H9 (cell line): Measurements from ENCODE around the gene CLN5. TPM values are rescaled to one million over a fixed set of nuclear protein-coding genes. Genes with fewer than 3 reads are reported as not detected.

Experiments
- DNase-seq: peaks from one replicate; pipeline ENCODE4 v3.0.0-alpha.2; 2017
- H2AFZ ChIP-seq: one replicate; pipeline ENCODE4 v1.6.1; 2013; ENCODE audit warnings: mild to moderate bottlenecking, low read length, control low read depth, moderate library complexity
- H2AK5ac ChIP-seq: 2 replicates; pipeline ENCODE4 v1.6.1; 2013; ENCODE audit warnings: low read length, control low read depth, mixed read lengths; ENCODE audit not compliant: insufficient read length
- H2BK120ac ChIP-seq: one replicate; pipeline ENCODE4 v1.6.1; 2013; ENCODE audit warnings: low read depth, mild to moderate bottlenecking, low read length, control low read depth, inconsistent platforms; ENCODE audit not compliant: poor library complexity, severe bottlenecking
- H2BK12ac ChIP-seq: 2 replicates; pipeline ENCODE4 v1.6.1; 2013; ENCODE audit warnings: low read length, control low read depth, mixed read lengths, low read depth; ENCODE audit not compliant: insufficient read length
- H2BK15ac ChIP-seq: 2 replicates; pipeline ENCODE4 v1.6.1; 2013; ENCODE audit warnings: low read depth, low read length, control low read depth
- H2BK20ac ChIP-seq: one replicate; pipeline ENCODE4 v1.6.1; 2013; ENCODE audit warnings: low read depth, mild to moderate bottlenecking, low read length, control low read depth, inconsistent platforms; ENCODE audit not compliant: poor library complexity, severe bottlenecking
- H2BK5ac ChIP-seq: 2 replicates; pipeline ENCODE4 v1.6.1; 2013; ENCODE audit warnings: low read length, control low read depth, mixed read lengths; ENCODE audit not compliant: insufficient read length
- H3K14ac ChIP-seq: 2 replicates; pipeline ENCODE4 v1.6.1; 2013; ENCODE audit warnings: low read length, control low read depth; ENCODE audit not compliant: insufficient read depth
- H3K18ac ChIP-seq: 2 replicates; pipeline ENCODE4 v1.6.1; 2013; ENCODE audit warnings: low read depth, mild to moderate bottlenecking, mixed read lengths, low read length, control low read depth; ENCODE audit not compliant: insufficient read length
- H3K23ac ChIP-seq: 2 replicates; pipeline ENCODE4 v1.6.1; 2013; ENCODE audit warnings: low read length, control low read depth, mixed read lengths, low read depth; ENCODE audit not compliant: insufficient read length
- H3K23me2 ChIP-seq: 2 replicates; pipeline ENCODE4 v1.6.1; 2013; ENCODE audit warnings: low read depth, mild to moderate bottlenecking, mixed read lengths, low read length, control low read depth; ENCODE audit not compliant: insufficient read length, poor library complexity, severe bottlenecking
- H3K27ac ChIP-seq: 2 replicates; pipeline ENCODE4 v1.5.1; 2013; ENCODE audit warnings: low read length, control low read depth, mixed read lengths, low read depth; ENCODE audit not compliant: insufficient read length
- H3K27me3 ChIP-seq: 2 replicates; pipeline ENCODE4 v1.6.1; 2013; ENCODE audit warnings: low read length, control low read depth, inconsistent platforms; ENCODE audit not compliant: insufficient read depth
- H3K4ac ChIP-seq: 2 replicates; pipeline ENCODE4 v1.6.1; 2013; ENCODE audit warnings: low read depth, mild to moderate bottlenecking, control low read depth, inconsistent platforms, low read length, moderate library complexity
- H3K4me1 ChIP-seq: 2 replicates; pipeline ENCODE4 v1.6.1; 2013; ENCODE audit warnings: low read length, control low read depth, inconsistent platforms; ENCODE audit not compliant: insufficient read depth
- H3K4me2 ChIP-seq: 2 replicates; pipeline ENCODE4 v1.6.1; 2013; ENCODE audit warnings: low read length, control low read depth, mixed read lengths; ENCODE audit not compliant: insufficient read length, insufficient read depth
- H3K56ac ChIP-seq: 2 replicates; pipeline ENCODE4 v1.6.1; 2013; ENCODE audit warnings: low read depth, mild to moderate bottlenecking, mixed read lengths, low read length, control low read depth; ENCODE audit not compliant: insufficient read length
- H3K79me1 ChIP-seq: 2 replicates; pipeline ENCODE4 v1.6.1; 2013; ENCODE audit warnings: low read depth, mild to moderate bottlenecking, moderate library complexity, low read length, control low read depth, inconsistent platforms; ENCODE audit not compliant: insufficient read depth, poor library complexity, severe bottlenecking
- H3K79me2 ChIP-seq: 2 replicates; pipeline ENCODE4 v1.6.1; 2013; ENCODE audit warnings: low read length, control low read depth, inconsistent platforms; ENCODE audit not compliant: insufficient read depth
- H3K9ac ChIP-seq: 2 replicates; pipeline ENCODE4 v1.6.1; 2013; ENCODE audit warnings: low read length, control low read depth, mixed read lengths; ENCODE audit not compliant: insufficient read length; ENCODE audit errors: extremely low read depth
- H3K9me3 ChIP-seq: one replicate; pipeline ENCODE4 v1.6.1; 2013; ENCODE audit warnings: low read depth, low read length, inconsistent platforms; ENCODE audit not compliant: control insufficient read depth
- H3T11ph ChIP-seq: one replicate; pipeline ENCODE4 v1.6.1; 2013; ENCODE audit warnings: mild to moderate bottlenecking, low read length, control low read depth, inconsistent platforms
- H4K20me1 ChIP-seq: one replicate; pipeline ENCODE4 v1.6.1; 2013; ENCODE audit not compliant: control insufficient read depth, insufficient read length, insufficient read depth
- H4K5ac ChIP-seq: 2 replicates; pipeline ENCODE4 v1.6.1; 2013; ENCODE audit warnings: low read depth, mild to moderate bottlenecking, mixed read lengths, low read length, control low read depth; ENCODE audit not compliant: insufficient read length
- H4K8ac ChIP-seq: replicated peaks from 2 replicates; pipeline ENCODE4 v1.6.1; 2013; ENCODE audit warnings: low read length, control low read depth, mixed read lengths, low read depth; ENCODE audit not compliant: insufficient read length
- H4K91ac ChIP-seq: 2 replicates; pipeline ENCODE4 v1.6.1; 2013; ENCODE audit warnings: low read depth, mild to moderate bottlenecking, moderate library complexity, mixed read lengths, low read length, control low read depth; ENCODE audit not compliant: insufficient read length
- H3K27ac Mint-ChIP-seq, 3 experiments: 2 replicates in 2 of 3; 3 replicates in 1 of 3; pipeline ENCODE4 v1.8.0; 2020 to 2021; ENCODE audit warnings: mixed read lengths in 3 of 3, mild to moderate bottlenecking in 1 of 3, moderate library complexity in 1 of 3
- H3K27me3 Mint-ChIP-seq: 2 replicates; pipeline ENCODE4 v1.8.0; 2021; ENCODE audit warnings: low read depth, mild to moderate bottlenecking, moderate library complexity, mixed read lengths
- H3K36me3 Mint-ChIP-seq, 3 experiments: 2 replicates in 2 of 3; 3 replicates in 1 of 3; pipeline ENCODE4 v1.8.0; 2020 to 2021; ENCODE audit warnings: low read depth in 3 of 3, mixed read lengths in 3 of 3; ENCODE audit not compliant: insufficient read depth in 1 of 3
- H3K4me1 Mint-ChIP-seq, 2 experiments: 2 replicates each; pipeline ENCODE4 v1.8.0; 2020; ENCODE audit warnings: mixed read lengths in 2 of 2
- H3K4me3 Mint-ChIP-seq, 2 experiments: 2 replicates in 1 of 2; 3 replicates in 1 of 2; pipeline ENCODE4 v1.8.0; 2020 to 2021; ENCODE audit warnings: mild to moderate bottlenecking in 2 of 2, mixed read lengths in 2 of 2, moderate library complexity in 1 of 2
- H3K9me3 Mint-ChIP-seq, 2 experiments: 2 replicates in 1 of 2; 3 replicates in 1 of 2; pipeline ENCODE4 v1.8.0; 2020; ENCODE audit warnings: mild to moderate bottlenecking in 2 of 2, mixed read lengths in 2 of 2, moderate library complexity in 1 of 2
- WGBS: extraction: QIAGEN DNeasy Blood & Tissue Kit; methylation state at CpG from one replicate; pipeline ENCODE4 v1.1.7; 2013; ENCODE audit warnings: missing lambda C conversion rate, low lambda C conversion rate, mixed read lengths; ENCODE audit not compliant: insufficient read length; ENCODE audit errors: extremely low coverage; 5-methylcytosine and 5-hydroxymethylcytosine counted together
- total RNA-seq: library from RNA; stranded (reverse); gene quantifications from 2 replicates; pipeline ENCODE4 v1.2.1, GENCODE V29; 2021
- TF ChIP-seq, protein P1 (sequence below): fragments of 200-600 bp; sonication (generic); conservative IDR thresholded peaks from 3 replicates; pipeline ENCODE4 v1.8.0; 2021; ENCODE audit warnings: antibody characterized with exemption, mild to moderate bottlenecking

The CLN5 gene
- total RNA-seq, 1 experiment from 2014 or later: 8.3 TPM

DNA sequence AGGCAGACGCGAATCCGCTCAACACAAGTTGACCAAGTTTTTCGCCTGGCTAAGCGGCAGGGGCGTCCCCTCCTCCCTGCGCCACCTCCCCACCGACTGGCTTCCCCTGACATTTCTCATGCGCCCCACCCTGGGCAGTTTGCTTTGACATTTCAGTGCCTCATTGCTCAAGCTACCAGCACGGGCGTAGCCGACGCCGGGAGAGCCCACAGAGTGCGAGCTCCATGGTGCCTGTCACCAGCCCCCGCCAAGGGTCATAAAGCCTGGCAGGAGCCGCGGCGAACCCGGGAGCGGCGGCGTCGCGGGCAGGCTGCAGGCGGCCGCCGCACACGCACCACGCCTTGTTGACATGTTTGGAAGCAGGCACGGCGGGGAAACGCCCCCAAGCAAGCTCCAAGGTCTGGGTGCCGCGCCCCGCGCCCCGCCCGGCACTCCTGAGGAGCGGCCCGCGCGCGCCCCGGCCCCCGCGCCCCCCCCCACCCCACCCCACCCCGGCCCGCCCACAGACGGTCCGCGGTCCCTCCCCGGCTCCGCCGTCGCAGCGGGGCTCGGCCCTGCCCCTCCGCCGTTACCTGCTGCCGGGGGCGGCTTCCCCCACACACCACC lies 34.5 kb downstream of the CLN5 start:
- Histone ChIP-seq H3K4me1 (peaks cover 5% of the 10 kb centered on the region; the same call in 1 of the 2 replicates), H2BK120ac (no peak overlapping the region), H3K23me2 (peaks cover 4% of the 10 kb centered on the region), H3K79me2 (peaks cover 4% of the 10 kb centered on the region; the same call in 1 of the 2 replicates), H2BK5ac (no peak overlapping the region), H2AK5ac (no peak overlapping the region), H3K4me2 (peak overlapping the region; percentile 95), H3K18ac (no peak overlapping the region), H3K23ac (no peak overlapping the region), H3K27ac (no peak overlapping the region), H4K91ac (no peak overlapping the region), H2AFZ (no peak overlapping the region), H3K79me1 (peaks cover 3% of the 10 kb centered on the region), H4K20me1 (no peaks in the 10 kb centered on the region), H3K27me3 (no peaks in the 10 kb centered on the region), H2BK15ac (no peak overlapping the region), H2BK12ac (no peak overlapping the region), H4K8ac (no peak overlapping the region), H4K5ac (no peak overlapping the region), H3K4ac (no peak overlapping the region; the same call in 1 of the 2 replicates), H3K9me3 (no peaks in the 10 kb centered on the region), H3K14ac (peak overlapping the region; percentile 92), H3K56ac (no peak overlapping the region), H3K9ac (peak overlapping the region; percentile 70), H2BK20ac (no peak overlapping the region), H3T11ph (no peak overlapping the region)
- WGBS: no CpG with 5 or more reads among the region's 62 CpGs
- no peaks in the 10 kb centered on the region for H3K27me3 Mint-ChIP-seq
- H3K9me3 Mint-ChIP-seq: no peaks in the 10 kb centered on the region
- peak; percentile 67 for DNase-seq
- TF ChIP-seq, protein P1, sequence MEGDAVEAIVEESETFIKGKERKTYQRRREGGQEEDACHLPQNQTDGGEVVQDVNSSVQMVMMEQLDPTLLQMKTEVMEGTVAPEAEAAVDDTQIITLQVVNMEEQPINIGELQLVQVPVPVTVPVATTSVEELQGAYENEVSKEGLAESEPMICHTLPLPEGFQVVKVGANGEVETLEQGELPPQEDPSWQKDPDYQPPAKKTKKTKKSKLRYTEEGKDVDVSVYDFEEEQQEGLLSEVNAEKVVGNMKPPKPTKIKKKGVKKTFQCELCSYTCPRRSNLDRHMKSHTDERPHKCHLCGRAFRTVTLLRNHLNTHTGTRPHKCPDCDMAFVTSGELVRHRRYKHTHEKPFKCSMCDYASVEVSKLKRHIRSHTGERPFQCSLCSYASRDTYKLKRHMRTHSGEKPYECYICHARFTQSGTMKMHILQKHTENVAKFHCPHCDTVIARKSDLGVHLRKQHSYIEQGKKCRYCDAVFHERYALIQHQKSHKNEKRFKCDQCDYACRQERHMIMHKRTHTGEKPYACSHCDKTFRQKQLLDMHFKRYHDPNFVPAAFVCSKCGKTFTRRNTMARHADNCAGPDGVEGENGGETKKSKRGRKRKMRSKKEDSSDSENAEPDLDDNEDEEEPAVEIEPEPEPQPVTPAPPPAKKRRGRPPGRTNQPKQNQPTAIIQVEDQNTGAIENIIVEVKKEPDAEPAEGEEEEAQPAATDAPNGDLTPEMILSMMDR: no peak
- H3K36me3 Mint-ChIP-seq: peaks cover 0 to 3% (median 0%) of the 10 kb centered on the region in 3 experiments; a peak in 1 of 7 replicates
- H3K27ac Mint-ChIP-seq: 0 out of 7 replicates have a peak overlapping the region, but pooled peaks of 1 of the 3 experiments have one; percentile 27
- H3K4me3 Mint-ChIP-seq: peak overlapping the region; percentile 87 to 91
- peaks cover 32 to 34% of the 10 kb centered on the region in 2 experiments for H3K4me1 Mint-ChIP-seq
